ENCODE data around the gene CROT.
A peak's percentile ranks its signal among the peaks of the same experiment; 100 is the strongest.

CROT gene

GRCh38 chr7:87413951-87414793 lies 68.7 kb downstream of the CROT start:
- peak; percentile 45 for DNase-seq (ENCODE audit: low spot score)

GRCh38 chr7:87414794-87415188 lies 69.3 kb downstream of the CROT start:
- no peak for DNase-seq (ENCODE audit: low spot score)

GRCh38 chr7:87416682-87417587 lies 71.5 kb downstream of the CROT start:
- DNase-seq (ENCODE audit: low spot score) = peak; percentile 72

GRCh38 chr7:87420173-87420572 lies 74.7 kb downstream of the CROT start:
- DNase-seq (ENCODE audit: low spot score) = no peak

GRCh38 chr7:87424075-87424474 lies 78.6 kb downstream of the CROT start:
- DNase-seq (ENCODE audit: low spot score) = no peak

GRCh38 chr7:87426160-87426559 lies 80.7 kb downstream of the CROT start:
- no peak for DNase-seq (ENCODE audit: low spot score)

- no peak for DNase-seq (ENCODE audit: low spot score)
These were observed 81.8 kb downstream of the CROT start for GRCh38 chr7:87427288-87427687.

- no peak for DNase-seq (ENCODE audit: low spot score)
These were observed 87.1 kb downstream of the CROT start for GRCh38 chr7:87432536-87432935.

GRCh38 chr7:87435546-87435945 lies 90.1 kb downstream of the CROT start:
- DNase-seq (ENCODE audit: low spot score) = no peak

GRCh38 chr7:87445897-87446296 lies 100.4 kb downstream of the CROT start:
- no peak for DNase-seq (ENCODE audit: low spot score)

- no peak for DNase-seq (ENCODE audit: low spot score)
These were observed 101.7 kb downstream of the CROT start for GRCh38 chr7:87447116-87447635.

- DNase-seq (ENCODE audit: low spot score) = peak; percentile 26
These were observed 102.9 kb downstream of the CROT start for GRCh38 chr7:87448388-87448787.

Small RNA genes within 50 kb of the gene (small RNA-seq; reads per million reads assigned to genes)
- gene RF02195 (0 reads per million in 2 experiments), gene RF02196 (0 reads per million in 2 experiments)
